C4-2B (cell line): ENCODE results near the gene USP32.

Experiments used
- ZFX ChIP-seq: fragments of 450-650 bp; IDR thresholded peaks from 2 replicates; pipeline ENCODE4 v1.6.1; 2017
- TF ChIP-seq, protein P1 (sequence below): fragments of 450-650 bp; conservative IDR thresholded peaks from 2 replicates; pipeline ENCODE4 v1.5.1; 2017; ENCODE audit warnings: mild to moderate bottlenecking

DNA sequence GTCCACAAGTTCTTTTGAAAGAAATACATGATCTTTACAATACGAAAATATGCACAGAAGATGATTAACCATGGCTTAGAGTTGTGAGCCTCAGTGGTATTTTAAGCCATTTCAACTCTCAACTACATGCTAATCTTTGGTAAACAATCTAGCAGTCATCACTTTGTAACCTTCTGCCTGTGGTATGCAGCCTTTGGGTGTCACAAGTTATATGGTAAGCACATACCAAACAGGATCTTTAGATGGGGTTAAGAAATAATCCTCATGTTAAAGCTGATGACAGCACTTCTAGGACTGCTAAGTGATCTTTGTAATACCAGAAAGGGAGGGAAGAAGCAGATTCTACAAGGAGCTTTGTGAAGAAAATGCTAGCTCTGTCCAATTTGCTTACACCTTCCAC is 167.9 kb downstream of the USP32 start:
- TF ChIP-seq, protein P1, sequence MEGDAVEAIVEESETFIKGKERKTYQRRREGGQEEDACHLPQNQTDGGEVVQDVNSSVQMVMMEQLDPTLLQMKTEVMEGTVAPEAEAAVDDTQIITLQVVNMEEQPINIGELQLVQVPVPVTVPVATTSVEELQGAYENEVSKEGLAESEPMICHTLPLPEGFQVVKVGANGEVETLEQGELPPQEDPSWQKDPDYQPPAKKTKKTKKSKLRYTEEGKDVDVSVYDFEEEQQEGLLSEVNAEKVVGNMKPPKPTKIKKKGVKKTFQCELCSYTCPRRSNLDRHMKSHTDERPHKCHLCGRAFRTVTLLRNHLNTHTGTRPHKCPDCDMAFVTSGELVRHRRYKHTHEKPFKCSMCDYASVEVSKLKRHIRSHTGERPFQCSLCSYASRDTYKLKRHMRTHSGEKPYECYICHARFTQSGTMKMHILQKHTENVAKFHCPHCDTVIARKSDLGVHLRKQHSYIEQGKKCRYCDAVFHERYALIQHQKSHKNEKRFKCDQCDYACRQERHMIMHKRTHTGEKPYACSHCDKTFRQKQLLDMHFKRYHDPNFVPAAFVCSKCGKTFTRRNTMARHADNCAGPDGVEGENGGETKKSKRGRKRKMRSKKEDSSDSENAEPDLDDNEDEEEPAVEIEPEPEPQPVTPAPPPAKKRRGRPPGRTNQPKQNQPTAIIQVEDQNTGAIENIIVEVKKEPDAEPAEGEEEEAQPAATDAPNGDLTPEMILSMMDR, result no peak
- TF ChIP-seq ZFX, result no peak
